Measurements from ENCODE around the gene RBFOX2.

The RBFOX2 gene

GRCh38 chr22:35930933-35931332 is 97.7 kb downstream of the RBFOX2 start:
- peak; percentile 74 for DNase-seq (ENCODE audit: low spot score)

GRCh38 chr22:35928285-35928798 is 100.3 kb downstream of the RBFOX2 start:
- no peak for DNase-seq (ENCODE audit: low spot score)

GRCh38 chr22:35923026-35923425 is 105.6 kb downstream of the RBFOX2 start:
- no peak for DNase-seq (ENCODE audit: low spot score)

- peak; percentile 78 for DNase-seq (ENCODE audit: low spot score)
Measured at GRCh38 chr22:35921777-35922176, 106.8 kb downstream of the RBFOX2 start.

- no peak for DNase-seq (ENCODE audit: low spot score)
Measured at GRCh38 chr22:35921044-35921443, 107.6 kb downstream of the RBFOX2 start.

- DNase-seq (ENCODE audit: low spot score) = no peak
Measured at GRCh38 chr22:35919002-35919542, 109.6 kb downstream of the RBFOX2 start.

GRCh38 chr22:35918456-35918855 is 110.2 kb downstream of the RBFOX2 start:
- DNase-seq (ENCODE audit: low spot score) = no peak

- DNase-seq (ENCODE audit: low spot score) = no peak
Measured at GRCh38 chr22:35917651-35918050, 111.0 kb downstream of the RBFOX2 start.

GRCh38 chr22:35915477-35916013 is 113.1 kb downstream of the RBFOX2 start:
- peak; percentile 52 for DNase-seq (ENCODE audit: low spot score)

- DNase-seq (ENCODE audit: low spot score) = peak; percentile 97
Measured at GRCh38 chr22:35914665-35915476, 113.8 kb downstream of the RBFOX2 start.

GRCh38 chr22:35914357-35914664 is 114.3 kb downstream of the RBFOX2 start:
- no peak for DNase-seq (ENCODE audit: low spot score)

GRCh38 chr22:35913925-35914324 is 114.7 kb downstream of the RBFOX2 start:
- DNase-seq (ENCODE audit: low spot score) = peak; percentile 31

GRCh38 chr22:35912658-35913057 is 116.0 kb downstream of the RBFOX2 start:
- DNase-seq (ENCODE audit: low spot score) = no peak

GRCh38 chr22:35911877-35912276 is 116.7 kb downstream of the RBFOX2 start:
- no peak for DNase-seq (ENCODE audit: low spot score)

- DNase-seq (ENCODE audit: low spot score) = no peak
Measured at GRCh38 chr22:35910926-35911325, 117.7 kb downstream of the RBFOX2 start.

GRCh38 chr22:35910003-35910769 is 118.4 kb downstream of the RBFOX2 start:
- DNase-seq (ENCODE audit: low spot score) = no peak

- no peak for DNase-seq (ENCODE audit: low spot score)
Measured at GRCh38 chr22:35905894-35906293, 122.7 kb downstream of the RBFOX2 start.

- no peak for DNase-seq (ENCODE audit: low spot score)
Measured at GRCh38 chr22:35904752-35905151, 123.9 kb downstream of the RBFOX2 start.

GRCh38 chr22:35904336-35904692 is 124.3 kb downstream of the RBFOX2 start:
- no peak for DNase-seq (ENCODE audit: low spot score)

- DNase-seq (ENCODE audit: low spot score) = no peak
Measured at GRCh38 chr22:35903571-35904335, 124.9 kb downstream of the RBFOX2 start.

- peak; percentile 39 for DNase-seq (ENCODE audit: low spot score)
Measured at GRCh38 chr22:35900483-35901168, 128.0 kb downstream of the RBFOX2 start.

All from cerebellar cortex (tissue), 1 donor.